ENCODE results near the gene SUMO3. TPM values are rescaled to one million over a fixed set of nuclear protein-coding genes. Genes with fewer than 3 reads are reported as not detected.

SUMO3 gene
- total and polyA plus RNA-seq, 2 of the 8 experiments (the other 6 are each of a cell fraction or from before 2014, with no cell fraction given) = 96.8 to 101 TPM

DNA sequence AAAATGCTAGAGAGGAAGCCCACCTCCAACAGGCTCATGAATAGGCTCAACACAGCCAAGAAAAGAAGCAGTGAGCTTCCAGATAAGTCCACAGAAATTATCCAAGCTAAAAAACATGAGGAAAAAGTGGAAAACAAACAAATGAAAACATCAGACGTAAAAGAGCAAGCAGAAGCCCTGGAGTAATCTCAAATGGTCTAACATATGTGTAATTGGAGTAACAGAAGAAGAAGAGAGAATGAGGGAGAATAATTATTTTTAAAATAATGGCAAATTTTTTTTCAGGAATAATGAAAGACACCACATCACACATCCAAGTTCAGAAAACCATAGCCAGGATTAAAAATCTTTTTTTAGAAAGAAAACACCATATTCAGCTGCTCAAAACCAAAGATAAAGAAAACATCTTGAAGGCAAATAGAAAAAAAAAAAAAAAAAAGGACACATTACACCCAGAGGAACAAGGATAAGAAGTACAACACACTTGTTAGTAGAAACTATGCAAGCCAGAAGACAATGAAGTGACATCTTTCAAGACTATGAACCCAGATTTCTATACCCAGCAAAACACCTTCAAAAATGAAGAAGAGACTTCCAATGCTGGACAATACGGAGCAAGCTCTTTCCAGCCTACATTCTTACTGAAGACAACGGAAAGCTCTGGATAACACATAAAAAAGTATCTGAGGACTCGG, 10.6 kb upstream of the SUMO3 start:
- no peak overlapping the region for H3K27ac ChIP-seq (ENCODE audit: low read depth, low read length)
- H3K4me2 ChIP-seq (ENCODE audit: insufficient read depth in 1 of 2, low read depth in 2 of 2, low read length in 2 of 2) = no peak overlapping the region
- no peak for FAIRE-seq
- no peaks in the 10 kb centered on the region for H3K79me2 ChIP-seq (ENCODE audit: control insufficient read depth in 1 of 2, insufficient read depth in 2 of 2, low read length in 2 of 2)
- WGBS, 2 experiments (ENCODE audit: extremely low coverage in 1 of 2, insufficient coverage in 1 of 2, insufficient read length in 1 of 2, insufficient replicate concordance in 2 of 2, low coverage in 1 of 2, low lambda C conversion rate in 2 of 2, missing lambda C conversion rate in 1 of 2) = 92% methylated on average over 4 of the region's 4 CpGs; no CpG with 5 or more reads in 1 of the 2 experiments
- no peaks in the 10 kb centered on the region for H3K36me3 ChIP-seq (ENCODE audit: control insufficient read depth in 2 of 4, insufficient read depth in 4 of 4, low read length in 3 of 4)
- no peak overlapping the region for H2AK5ac ChIP-seq (ENCODE audit: low read depth, low read length)
- no peak overlapping the region for H2BK120ac ChIP-seq (replicated peaks; ENCODE audit: low read depth, low read length)
- H3K4ac ChIP-seq (replicated peaks; ENCODE audit: insufficient read length, low read depth, low read length) = no peak overlapping the region
- H3K27me3 ChIP-seq (replicated peaks in 1 of 4; ENCODE audit: control insufficient read depth in 3 of 4, extremely low read depth in 1 of 4, insufficient read depth in 3 of 4, low read length in 3 of 4) = no peaks in the 10 kb centered on the region; a peak in 1 of 7 replicates
- no peak overlapping the region for H3K14ac ChIP-seq (ENCODE audit: insufficient read length)
- H3K9me3 ChIP-seq (ENCODE audit: insufficient read depth in 2 of 2, low read depth in 1 of 2, low read length in 1 of 2) = peaks cover 20 to 39% of the 10 kb centered on the region in 2 experiments
- POLR2A ChIA-PET (ENCODE audit: partially characterized antibody) = interaction anchor here (1.5 kb wide), 1 partner anchor 9 kb away, joined by 8 read pairs; no protein-coding TSS in a partner anchor
- no peak overlapping the region for H3K23ac ChIP-seq (ENCODE audit: insufficient read length)
- no peak overlapping the region for H2BK15ac ChIP-seq (ENCODE audit: low read length)
- no peak overlapping the region for H3K56ac ChIP-seq (replicated peaks; ENCODE audit: insufficient read length, low read depth, low read length)
- DNase-seq (ENCODE audit: low read depth in 1 of 2, low spot score in 2 of 2) = no peak
- H3K79me1 ChIP-seq (ENCODE audit: low read depth, low read length) = no peaks in the 10 kb centered on the region
- no peak overlapping the region for H2BK5ac ChIP-seq (ENCODE audit: low read depth, low read length)
- H3K23me2 ChIP-seq (ENCODE audit: low read depth, low read length) = no peaks in the 10 kb centered on the region
- no peak overlapping the region for H3K18ac ChIP-seq (ENCODE audit: extremely low read depth, low read length)
- no peak overlapping the region for H3K4me3 ChIP-seq (ENCODE audit: extremely low read depth in 1 of 4, insufficient read depth in 2 of 4, low read depth in 3 of 4, low read length in 4 of 4)
- no peak overlapping the region for H2BK20ac ChIP-seq (ENCODE audit: low read length)
- H4K20me1 ChIP-seq (replicated peaks in 1 of 2; ENCODE audit: control insufficient read depth in 1 of 2, insufficient read depth in 2 of 2, low read length in 2 of 2) = no peaks in the 10 kb centered on the region
- no peak overlapping the region for H3K9ac ChIP-seq (replicated peaks in 1 of 4; ENCODE audit: extremely low read depth in 1 of 4, low read depth in 3 of 4, low read length in 3 of 4)
- no peak overlapping the region for H2BK12ac ChIP-seq (ENCODE audit: low read depth, low read length)
- no peak overlapping the region for H4K91ac ChIP-seq (replicated peaks; ENCODE audit: insufficient read length, low read length)
- no peak overlapping the region for H4K5ac ChIP-seq (ENCODE audit: insufficient read length, low read depth, low read length)
- no peaks in the 10 kb centered on the region for H3K4me1 ChIP-seq (replicated peaks in 1 of 4; ENCODE audit: control insufficient read depth in 3 of 4, insufficient read depth in 4 of 4, low read length in 3 of 4)
- no peak overlapping the region for H2AFZ ChIP-seq (ENCODE audit: low read length)
- no peak overlapping the region for H4K8ac ChIP-seq (ENCODE audit: extremely low read depth, insufficient read depth, low read length)
- CTCF ChIA-PET (ENCODE audit: partially characterized antibody) = interaction anchor here (1.6 kb wide), 1 partner anchor 12 kb away, joined by 3 read pairs; no protein-coding TSS in a partner anchor
- no peak for TF ChIP-seq JUND (IDR thresholded peaks at IDR 0.05; ENCODE audit: low read length)
- TF ChIP-seq, protein P1, sequence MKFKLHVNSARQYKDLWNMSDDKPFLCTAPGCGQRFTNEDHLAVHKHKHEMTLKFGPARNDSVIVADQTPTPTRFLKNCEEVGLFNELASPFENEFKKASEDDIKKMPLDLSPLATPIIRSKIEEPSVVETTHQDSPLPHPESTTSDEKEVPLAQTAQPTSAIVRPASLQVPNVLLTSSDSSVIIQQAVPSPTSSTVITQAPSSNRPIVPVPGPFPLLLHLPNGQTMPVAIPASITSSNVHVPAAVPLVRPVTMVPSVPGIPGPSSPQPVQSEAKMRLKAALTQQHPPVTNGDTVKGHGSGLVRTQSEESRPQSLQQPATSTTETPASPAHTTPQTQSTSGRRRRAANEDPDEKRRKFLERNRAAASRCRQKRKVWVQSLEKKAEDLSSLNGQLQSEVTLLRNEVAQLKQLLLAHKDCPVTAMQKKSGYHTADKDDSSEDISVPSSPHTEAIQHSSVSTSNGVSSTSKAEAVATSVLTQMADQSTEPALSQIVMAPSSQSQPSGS (IDR thresholded peaks at IDR 0.05; ENCODE audit: low read length) = no peak
- TF ChIP-seq, protein P2, sequence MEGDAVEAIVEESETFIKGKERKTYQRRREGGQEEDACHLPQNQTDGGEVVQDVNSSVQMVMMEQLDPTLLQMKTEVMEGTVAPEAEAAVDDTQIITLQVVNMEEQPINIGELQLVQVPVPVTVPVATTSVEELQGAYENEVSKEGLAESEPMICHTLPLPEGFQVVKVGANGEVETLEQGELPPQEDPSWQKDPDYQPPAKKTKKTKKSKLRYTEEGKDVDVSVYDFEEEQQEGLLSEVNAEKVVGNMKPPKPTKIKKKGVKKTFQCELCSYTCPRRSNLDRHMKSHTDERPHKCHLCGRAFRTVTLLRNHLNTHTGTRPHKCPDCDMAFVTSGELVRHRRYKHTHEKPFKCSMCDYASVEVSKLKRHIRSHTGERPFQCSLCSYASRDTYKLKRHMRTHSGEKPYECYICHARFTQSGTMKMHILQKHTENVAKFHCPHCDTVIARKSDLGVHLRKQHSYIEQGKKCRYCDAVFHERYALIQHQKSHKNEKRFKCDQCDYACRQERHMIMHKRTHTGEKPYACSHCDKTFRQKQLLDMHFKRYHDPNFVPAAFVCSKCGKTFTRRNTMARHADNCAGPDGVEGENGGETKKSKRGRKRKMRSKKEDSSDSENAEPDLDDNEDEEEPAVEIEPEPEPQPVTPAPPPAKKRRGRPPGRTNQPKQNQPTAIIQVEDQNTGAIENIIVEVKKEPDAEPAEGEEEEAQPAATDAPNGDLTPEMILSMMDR (IDR thresholded peaks at IDR 0.05; ENCODE audit: control extremely low read depth in 1 of 3, insufficient read depth in 1 of 3, low read depth in 1 of 3, low read length in 3 of 3) = no peak
- TF ChIP-seq POLR2A (IDR thresholded peaks at IDR 0.05; ENCODE audit: control extremely low read depth in 1 of 2, low read depth in 2 of 2, low read length in 2 of 2) = no peak
- no peak for TF ChIP-seq CHD2 (IDR thresholded peaks at IDR 0.05; ENCODE audit: low read length)
- no peak for TF ChIP-seq EP300 (IDR thresholded peaks at IDR 0.05; ENCODE audit: borderline replicate concordance in 1 of 2, low read depth in 2 of 2, low read length in 2 of 2)
- no peak for TF ChIP-seq GTF2F1 (IDR thresholded peaks at IDR 0.05; ENCODE audit: borderline replicate concordance, low read depth, low read length)
- TF ChIP-seq E2F6 (IDR thresholded peaks at IDR 0.05) = no peak
